ENCODE data around the gene SEMA3D.

SEMA3D gene

GRCh38 chr7:85023066-85023712 is 163.7 kb downstream of the SEMA3D start:
- POLR2A ChIA-PET: no interaction called here
- CTCF ChIA-PET: interaction anchor here (0.6 to 16.4 kb wide), 30 partner anchors 8 to 1113 kb away, joined by 3 to 613 read pairs (median 4); partner anchors contain the start of gene SEMA3A
- H3K4me3 ChIP-seq (ENCODE audit: low read depth, low read length): no peak overlapping the region
- TF ChIP-seq CTCF (IDR thresholded peaks at IDR 0.05; ENCODE audit: insufficient read depth, low read length, missing control alignments): peak; percentile 25
- no peak for DNase-seq (ENCODE audit: low read depth, low spot score)

GRCh38 chr7:85022064-85022697 is 164.7 kb downstream of the SEMA3D start:
- ChIA-PET POLR2A (no interaction called here), CTCF (interaction anchor here (0.5 to 16.4 kb wide), 28 partner anchors 9 to 1112 kb away, joined by 3 to 613 read pairs (median 4); partner anchors contain the start of gene SEMA3A)
- DNase-seq (ENCODE audit: low read depth, low spot score): no peak
- TF ChIP-seq CTCF (IDR thresholded peaks at IDR 0.05; ENCODE audit: insufficient read depth, low read length, missing control alignments): no peak
- H3K4me3 ChIP-seq (ENCODE audit: low read depth, low read length): no peak overlapping the region

GRCh38 chr7:85021101-85021704 is 165.7 kb downstream of the SEMA3D start:
- no peak for DNase-seq (ENCODE audit: low read depth, low spot score)
- ChIA-PET CTCF (interaction anchor here (0.7 to 16.4 kb wide), 14 partner anchors 11 to 1086 kb away, joined by 3 to 613 read pairs (median 4); partner anchors contain the start of gene SEMA3A), POLR2A (no interaction called here)
- H3K4me3 ChIP-seq (ENCODE audit: low read depth, low read length): no peak overlapping the region
- TF ChIP-seq CTCF (IDR thresholded peaks at IDR 0.05; ENCODE audit: insufficient read depth, low read length, missing control alignments): peak; percentile 36

GRCh38 chr7:85019778-85020177 is 167.1 kb downstream of the SEMA3D start:
- no peak for DNase-seq (ENCODE audit: low read depth, low spot score)
- TF ChIP-seq CTCF (IDR thresholded peaks at IDR 0.05; ENCODE audit: insufficient read depth, low read length, missing control alignments): no peak
- no peak overlapping the region for H3K4me3 ChIP-seq (ENCODE audit: low read depth, low read length)
- POLR2A ChIA-PET: no interaction called here
- CTCF ChIA-PET: interaction anchor here (0.9 to 16.4 kb wide), 5 partner anchors 528 to 1085 kb away, joined by 3 to 613 read pairs (median 4); no protein-coding TSS in a partner anchor

- POLR2A ChIA-PET: no interaction called here
Measured at GRCh38 chr7:85019176-85019575, 167.7 kb downstream of the SEMA3D start.

More at GRCh38 chr7:85019176-85019575, 167.7 kb downstream of the SEMA3D start:
- TF ChIP-seq CTCF (IDR thresholded peaks at IDR 0.05; ENCODE audit: insufficient read depth, low read length, missing control alignments): no peak
- DNase-seq (ENCODE audit: low read depth, low spot score): no peak
- CTCF ChIA-PET: interaction anchor here (0.7 to 16.4 kb wide), 2 partner anchors 304 to 1084 kb away, joined by 3 to 613 read pairs; no protein-coding TSS in a partner anchor
- H3K4me3 ChIP-seq (ENCODE audit: low read depth, low read length): no peak overlapping the region
